SH-SY5Y (cell line): ENCODE measurements around the gene PLCXD3.

Experiments
- GATA2 ChIP-seq: IDR thresholded peaks from 2 replicates; pipeline ENCODE4 v1.6.1; 2011; ENCODE audit warnings: mild to moderate bottlenecking, low read depth, low read length
- GATA3 ChIP-seq: IDR thresholded peaks from 2 replicates; pipeline ENCODE4 v1.6.1; 2011; ENCODE audit warnings: low read depth, mild to moderate bottlenecking, low read length, moderate library complexity

- TF ChIP-seq GATA2: no peak
- no peak for TF ChIP-seq GATA3
These were observed 9.4 kb upstream of the PLCXD3 start for GRCh38 chr5:41519801-41520200.
